Activated T-helper 2 cell treated with anti-CD3 and anti-CD28 coated beads, Interferon-gamma antibody, Interleukin-2, Interleukin-4, amounts not matched to agents 10 μg/mL and 5 μg/mL and 100 μg/mL, durations not matched to agents 14 hours and 24 hours and 36 hours (primary cell): ENCODE data around the gene DYDC2. TPM values are rescaled to one million over a fixed set of nuclear protein-coding genes. Genes with fewer than 3 reads are reported as not detected.

ENCODE experiments used
- DNase-seq: peaks from one replicate; pipeline ENCODE4 v3.0.0; 2021; ENCODE audit warnings: low spot score
- H3K27ac Mint-ChIP-seq: one replicate; pipeline ENCODE4 v1.8.0; 2021; ENCODE audit warnings: mixed read lengths
- H3K27me3 Mint-ChIP-seq: one replicate; pipeline ENCODE4 v1.8.0; 2021; ENCODE audit warnings: low read depth, mixed read lengths
- H3K36me3 Mint-ChIP-seq: one replicate; pipeline ENCODE4 v1.8.0; 2021; ENCODE audit warnings: low read depth, mixed read lengths
- H3K4me1 Mint-ChIP-seq: one replicate; pipeline ENCODE4 v1.8.0; 2021; ENCODE audit warnings: low read depth, mixed read lengths
- H3K4me3 Mint-ChIP-seq: one replicate; pipeline ENCODE4 v1.8.0; 2021; ENCODE audit warnings: low read depth, mild to moderate bottlenecking, moderate library complexity, mixed read lengths
- H3K9me3 Mint-ChIP-seq: one replicate; pipeline ENCODE4 v1.8.0; 2021; ENCODE audit warnings: mixed read lengths
- intact Hi-C: fragments of 100-400 bp; cut with micrococcal nuclease; formaldehyde crosslinking; loops from one replicate; pipeline ENCODE4 v1.15.1; 2023
- total RNA-seq: library from RNA; stranded (reverse); gene quantifications from 2 replicates; pipeline ENCODE4 v1.2.3, GENCODE V29; 2022

The DYDC2 gene
- not detected in 2 replicates for total RNA-seq

- Mint-ChIP-seq H3K27ac (no peak within 1 kb of the TSS), H3K4me1 (peaks cover 2% of the 10 kb centered on the region), H3K27me3 (peaks cover 44% of the 10 kb centered on the region), H3K36me3 (no peaks in the 10 kb centered on the region), H3K4me3 (peak within 1 kb of the TSS; percentile 67), H3K9me3 (no peaks in the 10 kb centered on the region)
- peak; percentile 32 for DNase-seq
- intact Hi-C loops: no loop called here
Measured at GRCh38 chr10:80356563-80356988, at the start of gene DYDC2, which contains the start of gene DYDC1. Gene DYDC2, plus strand, starts transcription at chr10:80356781. Its CDS starts 5,663 bp downstream, at chr10:80362444. Gene DYDC1, minus strand, starts transcription at chr10:80356755. Its CDS starts 4,154 bp downstream, at chr10:80352601.

GRCh38 chr10:80313523-80313922 is 43.1 kb upstream of the DYDC2 start:
- Mint-ChIP-seq H3K4me1 (no peaks in the 10 kb centered on the region), H3K4me3 (no peak overlapping the region), H3K36me3 (no peaks in the 10 kb centered on the region), H3K9me3 (no peaks in the 10 kb centered on the region), H3K27ac (no peak overlapping the region), H3K27me3 (no peaks in the 10 kb centered on the region)
- intact Hi-C loops: no loop called here
- DNase-seq: no peak

GRCh38 chr10:80315391-80315790 is 41.2 kb upstream of the DYDC2 start:
- Mint-ChIP-seq H3K4me1 (no peaks in the 10 kb centered on the region), H3K27me3 (no peaks in the 10 kb centered on the region), H3K27ac (no peak overlapping the region), H3K36me3 (no peaks in the 10 kb centered on the region), H3K9me3 (no peaks in the 10 kb centered on the region), H3K4me3 (no peak overlapping the region)
- DNase-seq: no peak
- intact Hi-C loops: no loop called here

GRCh38 chr10:80318742-80319141 is 37.8 kb upstream of the DYDC2 start:
- no peaks in the 10 kb centered on the region for H3K36me3 Mint-ChIP-seq
- no peaks in the 10 kb centered on the region for H3K9me3 Mint-ChIP-seq
- H3K27me3 Mint-ChIP-seq: no peaks in the 10 kb centered on the region
- no peak overlapping the region for H3K4me3 Mint-ChIP-seq
- no peak overlapping the region for H3K27ac Mint-ChIP-seq
- DNase-seq: no peak
- intact Hi-C loops: no loop called here
- H3K4me1 Mint-ChIP-seq: no peaks in the 10 kb centered on the region

GRCh38 chr10:80319318-80319717 is 37.3 kb upstream of the DYDC2 start:
- Mint-ChIP-seq H3K27ac (no peak overlapping the region), H3K27me3 (no peaks in the 10 kb centered on the region), H3K4me1 (no peaks in the 10 kb centered on the region), H3K9me3 (no peaks in the 10 kb centered on the region), H3K4me3 (no peak overlapping the region), H3K36me3 (no peaks in the 10 kb centered on the region)
- DNase-seq: no peak
- intact Hi-C loops: no loop called here

- no peaks in the 10 kb centered on the region for H3K9me3 Mint-ChIP-seq
- H3K27me3 Mint-ChIP-seq: no peaks in the 10 kb centered on the region
- H3K4me3 Mint-ChIP-seq: no peak overlapping the region
- intact Hi-C loops: no loop called here
- no peak overlapping the region for H3K27ac Mint-ChIP-seq
- no peaks in the 10 kb centered on the region for H3K4me1 Mint-ChIP-seq
- no peak for DNase-seq
- no peaks in the 10 kb centered on the region for H3K36me3 Mint-ChIP-seq
Measured at GRCh38 chr10:80319725-80320290, 36.8 kb upstream of the DYDC2 start.

- no peaks in the 10 kb centered on the region for H3K36me3 Mint-ChIP-seq
- H3K4me1 Mint-ChIP-seq: no peaks in the 10 kb centered on the region
- no peaks in the 10 kb centered on the region for H3K9me3 Mint-ChIP-seq
- no peak for DNase-seq
- intact Hi-C loops: no loop called here
- no peaks in the 10 kb centered on the region for H3K27me3 Mint-ChIP-seq
- H3K4me3 Mint-ChIP-seq: no peak overlapping the region
- H3K27ac Mint-ChIP-seq: no peak overlapping the region
Measured at GRCh38 chr10:80320377-80320776, 36.2 kb upstream of the DYDC2 start.

GRCh38 chr10:80321183-80321582 is 35.4 kb upstream of the DYDC2 start:
- Mint-ChIP-seq H3K9me3 (no peaks in the 10 kb centered on the region), H3K27ac (no peak overlapping the region), H3K4me3 (no peak overlapping the region), H3K36me3 (no peaks in the 10 kb centered on the region), H3K4me1 (no peaks in the 10 kb centered on the region), H3K27me3 (no peaks in the 10 kb centered on the region)
- intact Hi-C loops: no loop called here
- no peak for DNase-seq

- Mint-ChIP-seq H3K27me3 (peaks cover 2% of the 10 kb centered on the region), H3K27ac (no peak overlapping the region), H3K9me3 (no peaks in the 10 kb centered on the region), H3K4me3 (no peak overlapping the region), H3K4me1 (no peaks in the 10 kb centered on the region), H3K36me3 (no peaks in the 10 kb centered on the region)
- no peak for DNase-seq
- intact Hi-C loops: no loop called here
Measured at GRCh38 chr10:80322158-80322557, 34.4 kb upstream of the DYDC2 start.

- H3K9me3 Mint-ChIP-seq: no peaks in the 10 kb centered on the region
- H3K4me1 Mint-ChIP-seq: no peaks in the 10 kb centered on the region
- no peak for DNase-seq
- peaks cover 2% of the 10 kb centered on the region for H3K27me3 Mint-ChIP-seq
- intact Hi-C loops: no loop called here
- H3K36me3 Mint-ChIP-seq: no peaks in the 10 kb centered on the region
- no peak overlapping the region for H3K27ac Mint-ChIP-seq
- H3K4me3 Mint-ChIP-seq: no peak overlapping the region
Measured at GRCh38 chr10:80322711-80323110, 33.9 kb upstream of the DYDC2 start.

- intact Hi-C loops: no loop called here
- H3K9me3 Mint-ChIP-seq: no peaks in the 10 kb centered on the region
- H3K4me3 Mint-ChIP-seq: no peak overlapping the region
- no peak for DNase-seq
- H3K27me3 Mint-ChIP-seq: peaks cover 2% of the 10 kb centered on the region
- no peaks in the 10 kb centered on the region for H3K36me3 Mint-ChIP-seq
- no peak overlapping the region for H3K27ac Mint-ChIP-seq
- H3K4me1 Mint-ChIP-seq: no peaks in the 10 kb centered on the region
Measured at GRCh38 chr10:80323311-80323710, 33.3 kb upstream of the DYDC2 start.

- H3K9me3 Mint-ChIP-seq: no peaks in the 10 kb centered on the region
- H3K4me1 Mint-ChIP-seq: no peaks in the 10 kb centered on the region
- no peaks in the 10 kb centered on the region for H3K36me3 Mint-ChIP-seq
- intact Hi-C loops: no loop called here
- no peak overlapping the region for H3K4me3 Mint-ChIP-seq
- H3K27ac Mint-ChIP-seq: no peak overlapping the region
- no peak for DNase-seq
- peaks cover 2% of the 10 kb centered on the region for H3K27me3 Mint-ChIP-seq
Measured at GRCh38 chr10:80324086-80324485, 32.5 kb upstream of the DYDC2 start.

- Mint-ChIP-seq H3K27me3 (peaks cover 2% of the 10 kb centered on the region), H3K9me3 (no peaks in the 10 kb centered on the region), H3K27ac (no peak overlapping the region), H3K4me3 (no peak overlapping the region), H3K36me3 (no peaks in the 10 kb centered on the region), H3K4me1 (no peaks in the 10 kb centered on the region)
- no peak for DNase-seq
- intact Hi-C loops: no loop called here
Measured at GRCh38 chr10:80324891-80325364, 31.7 kb upstream of the DYDC2 start.

- Mint-ChIP-seq H3K27ac (no peak overlapping the region), H3K36me3 (no peaks in the 10 kb centered on the region), H3K4me1 (no peaks in the 10 kb centered on the region), H3K27me3 (peaks cover 9% of the 10 kb centered on the region), H3K4me3 (no peak overlapping the region), H3K9me3 (no peaks in the 10 kb centered on the region)
- intact Hi-C loops: no loop called here
- DNase-seq: no peak
Measured at GRCh38 chr10:80333983-80334382, 22.6 kb upstream of the DYDC2 start.
